GM12801 (cell line): Measurements from ENCODE around the gene DLG1.

ENCODE experiments used
- CTCF ChIP-seq: IDR thresholded peaks from one replicate; pipeline ENCODE4 v1.5.1; 2011; ENCODE audit warnings: control low read depth; ENCODE audit not compliant: insufficient read length; ENCODE audit errors: extremely low read depth

Gene DLG1

GRCh38 chr3:197331131-197331530, 32.7 kb upstream of the DLG1 start:
- TF ChIP-seq CTCF, result no peak

DNA sequence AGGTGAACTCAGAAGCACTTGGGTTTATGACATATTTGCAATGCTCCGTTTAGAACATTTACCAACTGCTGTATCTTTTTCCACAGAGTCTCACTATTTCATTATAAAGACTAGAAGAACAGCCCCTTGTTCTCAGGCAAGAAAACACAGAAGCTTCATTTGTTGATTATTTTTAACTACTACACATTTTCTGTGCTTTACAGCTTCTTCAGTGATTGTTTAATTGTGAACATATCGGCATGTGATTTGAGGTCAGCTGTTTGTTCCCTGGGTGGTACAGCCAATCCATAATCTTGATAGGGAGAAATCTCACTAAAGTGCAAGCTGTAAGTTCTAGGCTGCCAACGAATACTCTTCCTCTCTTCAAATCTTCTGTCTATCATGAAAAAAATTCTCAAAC, 31.0 kb upstream of the DLG1 start:
- TF ChIP-seq CTCF, result no peak

GRCh38 chr3:197328198-197328597, 29.8 kb upstream of the DLG1 start:
- no peak for TF ChIP-seq CTCF

DNA sequence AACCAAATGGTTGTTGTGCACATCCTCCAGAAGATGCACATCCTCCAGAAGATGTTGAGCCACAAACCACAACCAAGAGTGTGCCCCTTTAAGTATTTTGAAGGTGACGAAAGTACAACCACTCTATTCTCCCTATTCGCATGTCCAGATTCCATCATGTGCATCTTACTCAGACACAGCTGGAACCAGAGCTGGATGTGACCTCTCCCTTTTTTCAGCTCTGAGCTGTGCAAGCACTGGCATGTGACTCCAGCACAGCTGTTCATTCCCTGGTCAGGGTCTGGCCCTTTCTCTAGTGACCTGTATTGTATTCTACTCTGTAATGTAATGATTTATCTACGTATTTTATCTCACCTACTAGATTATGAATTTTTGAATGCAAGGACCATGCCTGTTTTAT, 29.3 kb upstream of the DLG1 start:
- TF ChIP-seq CTCF, result no peak

DNA sequence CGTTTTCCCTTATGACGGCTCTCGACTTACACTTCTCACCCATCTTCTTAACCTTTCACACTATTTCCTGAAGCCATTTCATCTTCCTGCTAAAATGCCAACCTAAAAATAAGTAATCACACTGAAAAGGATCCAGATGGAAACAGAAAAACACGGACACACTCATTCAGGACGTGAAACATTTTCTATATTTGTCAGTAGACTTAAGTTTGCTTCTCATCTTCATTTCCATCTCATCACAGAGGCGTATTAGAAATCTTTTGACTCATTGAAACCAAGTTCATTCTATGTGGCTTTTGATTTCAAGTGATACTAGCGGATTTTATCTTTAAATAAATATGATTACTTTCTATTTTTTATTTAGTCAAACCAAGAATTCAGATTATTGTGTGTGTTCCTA, 27.4 kb upstream of the DLG1 start:
- no peak for TF ChIP-seq CTCF

DNA sequence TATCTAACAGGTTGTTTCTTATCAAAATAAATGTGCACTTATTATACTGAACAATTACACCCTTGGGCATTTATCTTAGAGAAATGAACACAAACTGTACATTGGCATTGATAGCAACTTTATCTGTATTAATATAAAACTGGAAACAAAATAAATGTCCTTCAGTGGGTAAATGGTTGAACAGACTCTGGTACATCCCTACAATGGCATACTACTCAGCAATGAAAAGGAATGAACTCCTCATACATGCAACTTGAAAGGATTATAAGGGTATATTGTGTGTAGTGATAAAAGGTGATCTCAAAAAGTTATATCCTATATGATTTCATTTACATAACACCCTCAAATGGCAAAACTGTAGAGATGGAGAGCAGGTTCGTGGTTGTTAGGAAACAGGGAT, 23.7 kb upstream of the DLG1 start:
- TF ChIP-seq CTCF, result no peak

DNA sequence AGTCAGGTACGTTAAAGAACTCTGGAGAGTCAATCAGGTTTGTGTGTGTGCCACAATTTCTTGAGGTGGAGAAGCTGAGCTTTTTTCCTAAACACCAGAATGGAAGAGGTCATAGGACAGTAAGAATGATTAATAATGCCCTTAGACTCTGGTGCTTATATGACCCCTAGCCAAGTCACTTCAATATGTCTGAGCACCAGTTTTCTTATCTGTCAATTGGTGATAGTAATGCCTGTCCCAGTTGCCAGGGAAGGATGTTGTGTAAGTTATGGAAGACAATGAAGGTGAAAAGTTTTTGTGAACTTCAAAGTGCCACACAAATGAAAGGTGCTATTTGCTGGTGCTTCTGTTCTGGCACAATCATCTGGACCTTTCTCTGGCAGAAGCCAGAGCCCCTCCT, 22.2 kb upstream of the DLG1 start:
- TF ChIP-seq CTCF, result no peak
